GM19025 (cell line): ENCODE measurements around the gene SYT8.

ENCODE experiments used
- ATAC-seq: cut with Tn5 transposase; IDR thresholded peaks from one replicate; pipeline ENCODE4 v1.9.1; 2021; ENCODE audit warnings: mild to moderate bottlenecking, low read depth, moderate library complexity; ENCODE audit not compliant: unreplicated experiment

Gene SYT8

GRCh38 chr11:1817511-1817910 is 17.3 kb upstream of the SYT8 start:
- no peak for ATAC-seq

- ATAC-seq: no peak
Measured at GRCh38 chr11:1819074-1819473, 15.7 kb upstream of the SYT8 start.

- no peak for ATAC-seq
Measured at GRCh38 chr11:1820463-1821325, 14.1 kb upstream of the SYT8 start.

- ATAC-seq: no peak
Measured at GRCh38 chr11:1821562-1821961, 13.2 kb upstream of the SYT8 start.

GRCh38 chr11:1822648-1823375 is 12.0 kb upstream of the SYT8 start:
- no peak for ATAC-seq

GRCh38 chr11:1823376-1824220 is 11.2 kb upstream of the SYT8 start:
- no peak for ATAC-seq

GRCh38 chr11:1824221-1825038 is 10.4 kb upstream of the SYT8 start:
- ATAC-seq: no peak

GRCh38 chr11:1825039-1825740 is 9.6 kb upstream of the SYT8 start:
- no peak for ATAC-seq

GRCh38 chr11:1825785-1826451 is 8.9 kb upstream of the SYT8 start:
- no peak for ATAC-seq

- no peak for ATAC-seq
Measured at GRCh38 chr11:1826552-1827094, 8.2 kb upstream of the SYT8 start.

GRCh38 chr11:1827095-1827813 is 7.5 kb upstream of the SYT8 start:
- ATAC-seq: no peak

GRCh38 chr11:1827931-1828330 is 6.9 kb upstream of the SYT8 start:
- no peak for ATAC-seq

- no peak for ATAC-seq
Measured at GRCh38 chr11:1828542-1828941, 6.2 kb upstream of the SYT8 start.

GRCh38 chr11:1829039-1829820 is 5.6 kb upstream of the SYT8 start:
- ATAC-seq: no peak

GRCh38 chr11:1830004-1830321 is 4.8 kb upstream of the SYT8 start:
- no peak for ATAC-seq

- no peak for ATAC-seq
Measured at GRCh38 chr11:1830322-1831223, 4.2 kb upstream of the SYT8 start.
